Endothelial cell (in vitro differentiated cells): Measurements from ENCODE around the gene PPM1N. TPM values are rescaled to one million over a fixed set of nuclear protein-coding genes. Genes with fewer than 3 reads are reported as not detected.
A peak's percentile ranks its signal among the peaks of the same experiment; 100 is the strongest.
"Not testable (repeated sequence)": the region's sequence is repeated elsewhere in the genome, so short reads cannot be mapped to it uniquely, and the experiment has no call there.

Experiments
- DNase-seq: peaks from one replicate; pipeline ENCODE4 v3.0.0; 2021; ENCODE audit warnings: low spot score
- H3K27ac Mint-ChIP-seq: one replicate; pipeline ENCODE4 v1.8.0; 2021; ENCODE audit warnings: mixed read lengths, inconsistent platforms; ENCODE audit not compliant: unreplicated experiment
- H3K27me3 Mint-ChIP-seq: one replicate; pipeline ENCODE4 v1.8.0; 2021; ENCODE audit warnings: mild to moderate bottlenecking, moderate library complexity, mixed read lengths, inconsistent platforms; ENCODE audit not compliant: unreplicated experiment
- H3K36me3 Mint-ChIP-seq: one replicate; pipeline ENCODE4 v1.8.0; 2021; ENCODE audit warnings: mild to moderate bottlenecking, low read depth, mixed read lengths, inconsistent platforms; ENCODE audit not compliant: unreplicated experiment
- H3K4me1 Mint-ChIP-seq: one replicate; pipeline ENCODE4 v1.8.0; 2021; ENCODE audit warnings: mild to moderate bottlenecking, mixed read lengths, inconsistent platforms; ENCODE audit not compliant: unreplicated experiment
- H3K4me3 Mint-ChIP-seq: one replicate; pipeline ENCODE4 v1.8.0; 2021; ENCODE audit warnings: mild to moderate bottlenecking, mixed read lengths, inconsistent platforms; ENCODE audit not compliant: unreplicated experiment
- H3K9me3 Mint-ChIP-seq: one replicate; pipeline ENCODE4 v1.8.0; 2021; ENCODE audit warnings: mixed read lengths, inconsistent platforms; ENCODE audit not compliant: unreplicated experiment
- total RNA-seq: library from RNA; stranded (reverse); fragmentation: NEBNext Ultra II Directional; extraction: Animal tissue kit (Norgen Biotek cat#: 25700); gene quantifications from one replicate; pipeline ENCODE4 v1.2.1, GENCODE V29; 2021; ENCODE audit not compliant: unreplicated experiment
- TF ChIP-seq, protein P1 (sequence below): fragments of 200-600 bp; sonication (generic); IDR thresholded peaks from one replicate; pipeline ENCODE4 v1.5.0; 2021; ENCODE audit warnings: antibody characterized with exemption; ENCODE audit not compliant: unreplicated experiment

Gene PPM1N
- total RNA-seq, 1 donor from 2014 or later = 0.33 TPM

GRCh38 chr19:45509692-45510015 lies 11.4 kb downstream of the PPM1N start:
- Mint-ChIP-seq H3K27me3 (peaks cover 23% of the 10 kb centered on the region), H3K4me1 (peaks cover 42% of the 10 kb centered on the region), H3K27ac (peak overlapping the region; percentile 100), H3K4me3 (peak overlapping the region; percentile 100), H3K36me3 (peaks cover 20% of the 10 kb centered on the region), H3K9me3 (no peaks in the 10 kb centered on the region)
- no peak for DNase-seq
- TF ChIP-seq, protein P1, sequence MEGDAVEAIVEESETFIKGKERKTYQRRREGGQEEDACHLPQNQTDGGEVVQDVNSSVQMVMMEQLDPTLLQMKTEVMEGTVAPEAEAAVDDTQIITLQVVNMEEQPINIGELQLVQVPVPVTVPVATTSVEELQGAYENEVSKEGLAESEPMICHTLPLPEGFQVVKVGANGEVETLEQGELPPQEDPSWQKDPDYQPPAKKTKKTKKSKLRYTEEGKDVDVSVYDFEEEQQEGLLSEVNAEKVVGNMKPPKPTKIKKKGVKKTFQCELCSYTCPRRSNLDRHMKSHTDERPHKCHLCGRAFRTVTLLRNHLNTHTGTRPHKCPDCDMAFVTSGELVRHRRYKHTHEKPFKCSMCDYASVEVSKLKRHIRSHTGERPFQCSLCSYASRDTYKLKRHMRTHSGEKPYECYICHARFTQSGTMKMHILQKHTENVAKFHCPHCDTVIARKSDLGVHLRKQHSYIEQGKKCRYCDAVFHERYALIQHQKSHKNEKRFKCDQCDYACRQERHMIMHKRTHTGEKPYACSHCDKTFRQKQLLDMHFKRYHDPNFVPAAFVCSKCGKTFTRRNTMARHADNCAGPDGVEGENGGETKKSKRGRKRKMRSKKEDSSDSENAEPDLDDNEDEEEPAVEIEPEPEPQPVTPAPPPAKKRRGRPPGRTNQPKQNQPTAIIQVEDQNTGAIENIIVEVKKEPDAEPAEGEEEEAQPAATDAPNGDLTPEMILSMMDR = no peak

- not testable (repeated sequence) for H3K27ac Mint-ChIP-seq, DNase-seq, H3K9me3 Mint-ChIP-seq
- Mint-ChIP-seq H3K36me3 (peaks cover 20% of the 10 kb centered on the region), H3K27me3 (peaks cover 17% of the 10 kb centered on the region), H3K4me3 (peak overlapping the region; percentile 100), H3K4me1 (peaks cover 49% of the 10 kb centered on the region)
These were observed 12.1 kb downstream of the PPM1N start for GRCh38 chr19:45510352-45510751.

- Mint-ChIP-seq H3K27ac (peak overlapping the region; percentile 57), H3K36me3 (peaks cover 20% of the 10 kb centered on the region), H3K9me3 (no peaks in the 10 kb centered on the region), H3K4me3 (peak overlapping the region; percentile 66), H3K4me1 (peaks cover 57% of the 10 kb centered on the region), H3K27me3 (peaks cover 12% of the 10 kb centered on the region)
- no peak for DNase-seq
- TF ChIP-seq, protein P1 = no peak
These were observed 12.8 kb downstream of the PPM1N start for GRCh38 chr19:45511074-45511473.

- H3K4me3 Mint-ChIP-seq = no peak overlapping the region
- H3K4me1 Mint-ChIP-seq = peaks cover 61% of the 10 kb centered on the region
- peak overlapping the region; percentile 52 for H3K27ac Mint-ChIP-seq
- peaks cover 11% of the 10 kb centered on the region for H3K27me3 Mint-ChIP-seq
- H3K9me3 Mint-ChIP-seq = no peaks in the 10 kb centered on the region
- peaks cover 27% of the 10 kb centered on the region for H3K36me3 Mint-ChIP-seq
- no peak for DNase-seq
- TF ChIP-seq, protein P1 = no peak
These were observed 14.7 kb downstream of the PPM1N start for GRCh38 chr19:45512881-45513483.

DNA sequence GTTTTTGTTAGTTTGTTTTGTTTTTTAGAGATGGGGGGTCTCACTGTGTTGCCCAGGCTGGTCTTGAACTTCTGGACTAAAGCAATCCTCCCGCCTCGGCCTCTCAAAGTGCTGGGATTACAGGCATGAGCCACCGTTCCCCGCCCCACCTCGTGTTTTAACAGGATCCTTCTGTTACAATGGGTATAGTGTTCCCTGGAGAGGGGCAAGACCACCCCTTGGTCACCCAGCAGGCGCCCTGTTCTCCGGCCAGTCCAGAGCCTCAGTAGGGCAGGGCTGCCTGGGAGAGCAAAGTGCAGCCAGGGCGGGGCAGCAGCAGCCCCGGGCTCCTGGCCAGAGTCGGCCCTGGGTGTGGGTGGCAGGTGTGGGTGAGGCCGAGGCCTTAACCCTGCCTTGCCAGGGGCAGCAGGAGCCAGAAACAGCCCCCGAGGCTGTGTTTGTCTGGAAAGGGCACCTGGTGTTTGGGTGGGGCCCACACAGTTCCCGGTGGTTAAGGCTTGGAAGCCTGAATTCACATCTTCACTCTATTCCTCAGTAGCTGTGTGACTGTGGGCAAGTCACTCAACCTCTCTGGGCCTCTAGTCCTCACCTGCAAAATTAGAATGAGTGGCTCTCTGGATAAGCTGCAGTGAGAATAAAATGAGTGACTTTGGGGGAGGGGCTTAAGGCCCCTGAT lies 16.3 kb downstream of the PPM1N start:
- TF ChIP-seq, protein P1 = no peak
- Mint-ChIP-seq H3K27me3 (peaks cover 10% of the 10 kb centered on the region), H3K4me3 (peak overlapping the region; percentile 59), H3K9me3 (no peaks in the 10 kb centered on the region), H3K27ac (peak overlapping the region; percentile 87), H3K36me3 (peaks cover 29% of the 10 kb centered on the region), H3K4me1 (peaks cover 56% of the 10 kb centered on the region)
- DNase-seq = no peak
